GM23248 (cell line): ENCODE data around the gene EFHC1. TPM values are rescaled to one million over a fixed set of nuclear protein-coding genes. Genes with fewer than 3 reads are reported as not detected.

Experiments
- DNase-seq: peaks from one replicate; pipeline ENCODE4 v3.0.0-alpha.2; 2015
- H2AFZ ChIP-seq: fragments of 200-600 bp; sonication (generic); 2 replicates; pipeline ENCODE4 v1.6.1; 2016; ENCODE audit warnings: antibody characterized with exemption
- H3F3A ChIP-seq: fragments of 200-600 bp; sonication (generic); 2 replicates; pipeline ENCODE4 v1.6.1; 2016; ENCODE audit warnings: mild to moderate bottlenecking, antibody characterized with exemption, mixed run types; ENCODE audit not compliant: insufficient read depth
- H3K27ac ChIP-seq: fragments of 200-600 bp; sonication (generic); 2 replicates; pipeline ENCODE4 v1.5.1; 2016; ENCODE audit warnings: mild to moderate bottlenecking
- H3K27me3 ChIP-seq: fragments of 200-600 bp; sonication (generic); replicated peaks from 2 replicates; pipeline ENCODE4 v1.6.1; 2016; ENCODE audit warnings: mild to moderate bottlenecking; ENCODE audit not compliant: insufficient read depth
- H3K36me3 ChIP-seq: fragments of 200-600 bp; sonication (generic); 2 replicates; pipeline ENCODE4 v1.6.1; 2016; ENCODE audit warnings: low read depth, mild to moderate bottlenecking
- H3K4me1 ChIP-seq: fragments of 200-600 bp; sonication (generic); 2 replicates; pipeline ENCODE4 v1.6.1; 2016; ENCODE audit warnings: mild to moderate bottlenecking; ENCODE audit not compliant: insufficient read depth
- H3K4me2 ChIP-seq: fragments of 200-600 bp; sonication (generic); one replicate; pipeline ENCODE4 v1.6.1; 2016; ENCODE audit warnings: mild to moderate bottlenecking; ENCODE audit not compliant: unreplicated experiment
- H3K4me3 ChIP-seq: fragments of 200-600 bp; sonication (generic); 2 replicates; pipeline ENCODE4 v1.5.1; 2016; ENCODE audit warnings: mild to moderate bottlenecking
- H3K79me2 ChIP-seq: fragments of 200-600 bp; sonication (generic); 2 replicates; pipeline ENCODE4 v1.6.1; 2016; ENCODE audit warnings: mild to moderate bottlenecking; ENCODE audit not compliant: insufficient read depth
- H3K9ac ChIP-seq: fragments of 200-600 bp; sonication (generic); 2 replicates; pipeline ENCODE4 v1.6.1; 2016; ENCODE audit warnings: mild to moderate bottlenecking
- H3K9me2 ChIP-seq: fragments of 200-600 bp; sonication (generic); 2 replicates; pipeline ENCODE4 v1.6.1; 2016; ENCODE audit warnings: mixed run types, mild to moderate bottlenecking, moderate library complexity; ENCODE audit not compliant: insufficient read depth
- H3K9me3 ChIP-seq: fragments of 200-600 bp; sonication (generic); one replicate; pipeline ENCODE4 v1.6.1; 2017; ENCODE audit warnings: low read depth
- H4K20me1 ChIP-seq: fragments of 200-600 bp; sonication (generic); 2 replicates; pipeline ENCODE4 v1.6.0; 2016; ENCODE audit not compliant: insufficient read depth
- EZH2 ChIP-seq: fragments of 200-600 bp; sonication (generic); IDR thresholded peaks from 2 replicates; pipeline ENCODE4 v1.6.1; 2018; ENCODE audit warnings: antibody characterized with exemption, mild to moderate bottlenecking; ENCODE audit not compliant: insufficient read depth, poor library complexity, severe bottlenecking
- EZH2phosphoT487 ChIP-seq: fragments of 200-600 bp; sonication (generic); IDR thresholded peaks from 2 replicates; pipeline ENCODE4 v1.6.1; 2018; ENCODE audit warnings: antibody characterized with exemption, moderate library complexity, mild to moderate bottlenecking, low read depth; ENCODE audit not compliant: insufficient read depth
- WGBS, 2 experiments: methylation state at CpG; one replicate each; pipeline ENCODE4 v1.1.6; 2015 to 2017; ENCODE audit warnings: low lambda C conversion rate in 2 of 2, low coverage in 1 of 2; ENCODE audit errors: missing lambda C conversion rate in 2 of 2; 5-methylcytosine and 5-hydroxymethylcytosine counted together
- in situ Hi-C: fragments of 300-500 bp; cut with MboI; formaldehyde crosslinking; loops from 2 replicates; pipeline ENCODE4 v1.15.0; 2020
- polyA plus RNA-seq: library from polyadenylated mRNA; unstranded; fragments of >200 nt; fragmentation: Nextera tagmentation; extraction: Ambion mirVana; gene quantifications from 2 replicates; pipeline ENCODE4 v1.2.1, GENCODE V29; 2016
- total RNA-seq: library from RNA; depleted of rRNA; stranded (reverse); fragments of >200 nt; shearing (Covaris generic); gene quantifications from 2 replicates; pipeline ENCODE4 v1.2.3, GENCODE V29; 2014; rRNA removed

Gene EFHC1
- total and polyA plus RNA-seq, 2 experiments from 2014 or later: 29.7 to 36.1 TPM

GRCh38 chr6:52572536-52572935 is 152.4 kb downstream of the EFHC1 start:
- peaks cover 93% of the 10 kb centered on the region for H3K79me2 ChIP-seq
- H3K9me3 ChIP-seq: no peaks in the 10 kb centered on the region
- peak overlapping the region; percentile 93 for H3K27ac ChIP-seq
- H3K9me2 ChIP-seq: no peaks in the 10 kb centered on the region
- no peaks in the 10 kb centered on the region for H3K27me3 ChIP-seq
- TF ChIP-seq EZH2phosphoT487: no peak
- no peak for TF ChIP-seq EZH2
- peaks cover 83% of the 10 kb centered on the region for H3F3A ChIP-seq
- peak overlapping the region; percentile 98 for H3K9ac ChIP-seq
- peak overlapping the region; percentile 92 for H3K4me3 ChIP-seq
- no peaks in the 10 kb centered on the region for H4K20me1 ChIP-seq
- no peak overlapping the region for H2AFZ ChIP-seq
- H3K4me1 ChIP-seq: peaks cover 65% of the 10 kb centered on the region
- in situ Hi-C loops: no loop called here
- H3K36me3 ChIP-seq: peaks cover 12% of the 10 kb centered on the region; the same call in 1 of the 2 replicates
- peak overlapping the region; percentile 96 for H3K4me2 ChIP-seq
- 93 to 99% methylated on average over 4 of the region's 4 CpGs for WGBS, 2 experiments
- DNase-seq: no peak

- Histone ChIP-seq H3K27ac (peak overlapping the region; percentile 93), H3K9me2 (no peaks in the 10 kb centered on the region), H3K9me3 (no peaks in the 10 kb centered on the region), H3K4me3 (peak overlapping the region; percentile 92), H3K79me2 (peaks cover 93% of the 10 kb centered on the region), H3K9ac (peak overlapping the region; percentile 98), H3K4me1 (peaks cover 64% of the 10 kb centered on the region), H3K27me3 (no peaks in the 10 kb centered on the region), H3K36me3 (peaks cover 9% of the 10 kb centered on the region; the same call in 1 of the 2 replicates), H2AFZ (no peak overlapping the region), H3F3A (peaks cover 75% of the 10 kb centered on the region), H3K4me2 (peak overlapping the region; percentile 96), H4K20me1 (no peaks in the 10 kb centered on the region)
- peak; percentile 61 for DNase-seq
- no peak for TF ChIP-seq EZH2phosphoT487
- no peak for TF ChIP-seq EZH2
- in situ Hi-C loops: no loop called here
- WGBS, 2 experiments: 0 to 5% methylated on average over 2 of the region's 2 CpGs
Measured at GRCh38 chr6:52573295-52573694, 153.2 kb downstream of the EFHC1 start.

Other genes starting within 250 kb of the EFHC1 start
- not detected in 2 replicates for gene IL17A, start 234.0 kb upstream of the EFHC1 start, total RNA-seq
- not detected in 2 replicates for gene IL17A, start 234.0 kb upstream of the EFHC1 start, polyA plus RNA-seq
- gene IL17F, start 175.8 kb upstream of the EFHC1 start, total RNA-seq: not detected in 2 replicates
- not detected in 2 replicates for gene IL17F, start 175.8 kb upstream of the EFHC1 start, polyA plus RNA-seq
- 41.8 and 54.9 TPM in 2 replicates for gene MCM3, start 135.6 kb upstream of the EFHC1 start, total RNA-seq
- 29.8 and 30.6 TPM in 2 replicates for gene MCM3, start 135.6 kb upstream of the EFHC1 start, polyA plus RNA-seq
- 1.5 and 3.4 TPM in 2 replicates for gene PAQR8, start 58.2 kb upstream of the EFHC1 start, total RNA-seq
- 1.8 and 2.5 TPM in 2 replicates for gene PAQR8, start 58.2 kb upstream of the EFHC1 start, polyA plus RNA-seq
- gene TRAM2, start 156.7 kb downstream of the EFHC1 start, total RNA-seq: 174 and 182 TPM in 2 replicates
- gene TRAM2, start 156.7 kb downstream of the EFHC1 start, polyA plus RNA-seq: 141 and 145 TPM in 2 replicates